ENCODE data around the gene CKAP5.

DNA sequence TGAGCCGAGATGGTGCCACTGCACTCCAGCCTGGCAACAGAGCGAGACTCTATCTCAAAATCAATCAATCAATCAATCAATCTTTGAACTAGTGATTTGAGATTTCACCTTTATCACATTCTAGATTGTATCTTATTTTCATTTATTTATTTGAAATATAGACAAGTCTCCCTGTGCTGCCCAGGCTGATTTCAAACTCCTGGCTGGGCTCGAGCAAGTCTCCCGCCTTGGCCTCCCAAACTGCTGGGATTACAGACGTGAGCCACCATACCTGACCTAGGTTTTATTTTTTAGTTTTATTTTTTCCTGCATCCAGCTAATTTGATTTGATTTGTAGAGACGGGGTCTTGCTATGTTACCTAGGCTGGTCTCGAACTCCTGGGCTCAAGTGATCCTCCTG is 109.9 kb downstream of the CKAP5 start:
- TF ChIP-seq CTCF (IDR thresholded peaks at IDR 0.05) (no peak), EZH2 (IDR thresholded peaks at IDR 0.05) (no peak)

Measured in neural progenitor cell (in vitro differentiated cells).